Right hindlimb (tissue), 1 donor: ENCODE results near the gene NCR1.
"Not testable (repeated sequence)": the region's sequence is repeated elsewhere in the genome, so short reads cannot be mapped to it uniquely, and the experiment has no call there.

ENCODE experiments used
- DNase-seq: peaks from one replicate; pipeline ENCODE4 v3.0.0-alpha.2; 2018

Gene NCR1

GRCh38 chr19:54916822-54917221 lies 10.9 kb downstream of the NCR1 start:
- DNase-seq = no peak

GRCh38 chr19:54918499-54918898 lies 12.6 kb downstream of the NCR1 start:
- DNase-seq = no peak

- not testable (repeated sequence) for DNase-seq
Observed at GRCh38 chr19:54919646-54920563, 14.0 kb downstream of the NCR1 start.

DNA sequence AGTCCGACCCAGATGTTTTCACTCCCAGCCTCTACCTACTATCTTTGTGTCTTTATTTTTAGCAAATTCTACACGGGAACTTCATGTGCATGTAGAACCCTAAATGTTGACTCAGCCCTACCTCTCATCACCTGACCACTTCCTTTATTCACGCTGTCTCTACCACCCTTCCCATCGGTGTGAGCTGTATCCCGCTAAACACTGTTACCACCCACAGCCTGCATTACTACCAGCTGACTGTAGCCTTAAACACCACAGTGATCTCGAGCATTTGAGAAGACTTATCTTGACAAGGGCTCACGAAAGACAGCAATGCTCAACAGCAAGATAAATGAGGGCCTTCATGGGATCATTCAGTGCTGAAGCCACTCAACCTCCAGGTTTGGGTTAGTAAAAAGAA lies 15.1 kb downstream of the NCR1 start:
- no peak for DNase-seq

DNA sequence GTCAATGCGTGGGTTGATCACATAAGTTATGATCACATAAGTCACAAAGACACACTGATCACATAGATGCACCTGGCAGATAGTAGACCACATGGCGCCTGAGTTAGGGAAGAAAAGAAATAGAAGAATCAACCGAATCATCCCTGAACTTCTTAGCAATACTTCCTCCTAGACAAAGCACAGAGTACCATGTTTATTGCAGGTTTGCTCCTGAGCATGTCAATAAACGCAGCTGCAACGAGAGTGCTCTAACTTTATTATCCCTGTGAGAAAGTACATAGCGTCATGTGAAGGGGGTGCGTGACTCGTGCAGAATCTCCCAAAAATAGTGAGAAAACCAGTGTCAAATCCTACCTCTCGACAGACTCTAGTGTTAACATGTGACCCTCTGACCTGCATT lies 17.3 kb downstream of the NCR1 start:
- DNase-seq = no peak

DNA sequence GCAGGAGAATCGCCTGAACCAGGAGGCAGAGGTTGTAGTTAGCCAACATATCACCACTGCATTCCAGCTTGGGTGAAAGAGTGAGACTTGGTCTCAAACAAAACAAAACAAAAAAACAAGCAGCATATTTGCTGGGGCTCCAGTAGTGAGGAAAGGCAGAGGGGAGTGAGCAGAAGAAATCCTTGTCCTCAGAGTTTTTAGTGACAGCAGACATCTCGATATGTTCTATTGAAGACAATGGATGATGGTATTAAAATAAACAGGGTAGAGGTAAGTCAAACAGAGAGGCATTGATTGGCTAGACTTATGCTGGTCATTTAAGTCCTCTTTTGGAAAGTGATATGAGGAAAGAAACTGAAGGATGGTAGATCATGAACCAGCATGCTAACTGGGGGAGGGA lies 22.4 kb downstream of the NCR1 start:
- no peak for DNase-seq

DNA sequence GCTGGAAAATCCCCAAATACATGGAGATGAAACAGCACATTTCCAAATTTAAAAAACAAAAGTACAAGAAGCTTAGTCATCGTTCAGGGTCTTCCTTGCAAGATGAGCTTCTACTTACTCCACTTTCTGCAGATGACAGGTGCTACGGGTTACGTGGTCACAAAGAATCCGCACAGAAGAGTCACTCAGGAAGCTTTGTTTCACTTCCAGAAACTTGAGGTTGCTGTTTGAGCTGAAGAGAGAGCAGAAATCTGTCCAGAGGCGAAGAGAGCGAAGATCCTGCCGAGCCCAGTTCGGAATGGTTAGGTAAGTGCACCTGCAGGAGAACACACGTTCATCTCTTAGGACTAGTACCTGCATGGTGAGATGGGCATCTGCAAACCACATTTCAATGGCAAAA lies 32.0 kb downstream of the NCR1 start:
- DNase-seq = no peak

- no peak for DNase-seq
Observed at GRCh38 chr19:54938906-54939305, 33.0 kb downstream of the NCR1 start.

GRCh38 chr19:54939538-54939937 lies 33.6 kb downstream of the NCR1 start:
- not testable (repeated sequence) for DNase-seq

DNA sequence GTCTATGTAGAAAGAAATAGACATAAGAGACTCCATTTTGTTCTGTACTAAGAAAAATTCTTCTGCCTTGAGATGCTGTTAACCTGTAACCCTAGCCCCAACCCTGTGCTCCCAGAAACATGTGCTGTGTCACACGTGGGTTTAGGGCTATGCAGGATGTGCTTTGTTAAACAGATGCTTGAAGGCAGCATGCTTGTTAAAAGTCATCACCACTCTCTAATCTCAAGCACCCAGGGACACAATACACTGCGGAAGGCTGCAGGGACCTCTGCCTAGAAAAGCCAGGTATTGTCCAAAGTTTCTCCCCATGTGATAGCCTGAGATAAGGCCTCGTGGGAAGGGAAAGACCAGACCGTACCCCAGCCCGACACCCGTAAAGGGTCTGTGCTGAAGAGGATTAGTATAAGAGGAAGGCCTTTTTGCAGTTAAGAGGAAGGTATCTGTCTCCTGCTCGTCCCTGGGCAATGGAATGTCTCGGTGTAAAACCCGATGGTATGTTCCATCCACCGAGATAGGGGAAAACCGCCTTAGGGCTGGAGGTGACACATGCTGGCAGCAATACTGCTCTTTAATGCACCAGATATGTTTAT lies 37.9 kb downstream of the NCR1 start:
- DNase-seq = not testable (repeated sequence)

GRCh38 chr19:54947381-54947780 lies 41.4 kb downstream of the NCR1 start, which contains the start of gene NLRP7:
NLRP7 (minus strand) TSS chr19:54947530.
- no peak for DNase-seq

- DNase-seq = no peak
Observed at GRCh38 chr19:54949412-54949811, 43.5 kb downstream of the NCR1 start.

- not testable (repeated sequence) for DNase-seq
Observed at GRCh38 chr19:54950580-54950979, 44.6 kb downstream of the NCR1 start.

GRCh38 chr19:54952591-54953344 lies 46.8 kb downstream of the NCR1 start:
- DNase-seq = no peak

GRCh38 chr19:54953345-54953713 lies 47.4 kb downstream of the NCR1 start:
- not testable (repeated sequence) for DNase-seq

GRCh38 chr19:54955376-54955775 lies 49.4 kb downstream of the NCR1 start:
- no peak for DNase-seq

DNA sequence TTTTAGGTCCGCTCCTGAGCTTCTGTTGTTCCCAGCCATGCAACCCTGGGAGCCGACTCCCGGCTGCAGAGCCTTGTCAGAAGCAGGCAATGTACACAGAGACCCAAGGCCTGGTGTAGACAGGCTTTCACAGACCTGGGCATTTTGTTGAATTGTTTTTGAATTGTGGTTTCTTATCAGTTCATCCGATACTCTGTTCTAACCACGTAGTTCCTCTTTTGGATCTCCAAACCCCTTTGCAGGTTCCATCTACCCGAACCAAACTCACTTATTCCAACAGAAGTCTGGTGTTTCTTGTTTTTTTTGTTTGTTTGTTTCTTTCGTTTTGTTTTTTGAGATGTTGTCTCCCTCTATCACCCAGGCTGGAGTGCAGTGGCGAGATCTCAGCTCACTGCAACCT lies 53.9 kb downstream of the NCR1 start:
- no peak for DNase-seq
